HG03432 (cell line): ENCODE measurements around the gene ZNF217.
A peak's percentile ranks its signal among the peaks of the same experiment; 100 is the strongest.
"Not testable (repeated sequence)": the region's sequence is repeated elsewhere in the genome, so short reads cannot be mapped to it uniquely, and the experiment has no call there.

Experiments
- ATAC-seq: cut with Tn5 transposase; IDR thresholded peaks from one replicate; pipeline ENCODE4 v1.9.1; 2021; ENCODE audit warnings: mild to moderate bottlenecking, moderate library complexity; ENCODE audit not compliant: unreplicated experiment

ZNF217 gene

GRCh38 chr20:53622247-53623133 lies 28.9 kb upstream of the ZNF217 start:
- no peak for ATAC-seq

GRCh38 chr20:53621482-53622246 lies 28.0 kb upstream of the ZNF217 start:
- ATAC-seq: no peak

- ATAC-seq: not testable (repeated sequence)
Observed at GRCh38 chr20:53618490-53619000, 24.9 kb upstream of the ZNF217 start.

- no peak for ATAC-seq
Observed at GRCh38 chr20:53617791-53618489, 24.3 kb upstream of the ZNF217 start.

- ATAC-seq: not testable (repeated sequence)
Observed at GRCh38 chr20:53616489-53616888, 22.9 kb upstream of the ZNF217 start.

GRCh38 chr20:53613748-53614147 lies 20.1 kb upstream of the ZNF217 start:
- ATAC-seq: no peak

- ATAC-seq: not testable (repeated sequence)
Observed at GRCh38 chr20:53612289-53612688, 18.6 kb upstream of the ZNF217 start.

- peak; percentile 68 for ATAC-seq
Observed at GRCh38 chr20:53611449-53611894, 17.8 kb upstream of the ZNF217 start.

- ATAC-seq: peak; percentile 41
Observed at GRCh38 chr20:53609491-53610445, 16.1 kb upstream of the ZNF217 start.

GRCh38 chr20:53608456-53609452 lies 15.1 kb upstream of the ZNF217 start:
- no peak for ATAC-seq

GRCh38 chr20:53608071-53608455 lies 14.4 kb upstream of the ZNF217 start:
- ATAC-seq: no peak

- ATAC-seq: no peak
Observed at GRCh38 chr20:53606364-53606985, 12.8 kb upstream of the ZNF217 start.

GRCh38 chr20:53605401-53605800 lies 11.8 kb upstream of the ZNF217 start:
- ATAC-seq: not testable (repeated sequence)

- ATAC-seq: not testable (repeated sequence)
Observed at GRCh38 chr20:53604846-53605245, 11.2 kb upstream of the ZNF217 start.

- ATAC-seq: no peak
Observed at GRCh38 chr20:53602661-53603060, 9.0 kb upstream of the ZNF217 start.

- no peak for ATAC-seq
Observed at GRCh38 chr20:53599910-53600632, 6.4 kb upstream of the ZNF217 start.

GRCh38 chr20:53599378-53599777 lies 5.7 kb upstream of the ZNF217 start:
- ATAC-seq: no peak

- no peak for ATAC-seq
Observed at GRCh38 chr20:53599044-53599362, 5.4 kb upstream of the ZNF217 start.
